ENCODE results near the gene KLC1.

Gene KLC1

DNA sequence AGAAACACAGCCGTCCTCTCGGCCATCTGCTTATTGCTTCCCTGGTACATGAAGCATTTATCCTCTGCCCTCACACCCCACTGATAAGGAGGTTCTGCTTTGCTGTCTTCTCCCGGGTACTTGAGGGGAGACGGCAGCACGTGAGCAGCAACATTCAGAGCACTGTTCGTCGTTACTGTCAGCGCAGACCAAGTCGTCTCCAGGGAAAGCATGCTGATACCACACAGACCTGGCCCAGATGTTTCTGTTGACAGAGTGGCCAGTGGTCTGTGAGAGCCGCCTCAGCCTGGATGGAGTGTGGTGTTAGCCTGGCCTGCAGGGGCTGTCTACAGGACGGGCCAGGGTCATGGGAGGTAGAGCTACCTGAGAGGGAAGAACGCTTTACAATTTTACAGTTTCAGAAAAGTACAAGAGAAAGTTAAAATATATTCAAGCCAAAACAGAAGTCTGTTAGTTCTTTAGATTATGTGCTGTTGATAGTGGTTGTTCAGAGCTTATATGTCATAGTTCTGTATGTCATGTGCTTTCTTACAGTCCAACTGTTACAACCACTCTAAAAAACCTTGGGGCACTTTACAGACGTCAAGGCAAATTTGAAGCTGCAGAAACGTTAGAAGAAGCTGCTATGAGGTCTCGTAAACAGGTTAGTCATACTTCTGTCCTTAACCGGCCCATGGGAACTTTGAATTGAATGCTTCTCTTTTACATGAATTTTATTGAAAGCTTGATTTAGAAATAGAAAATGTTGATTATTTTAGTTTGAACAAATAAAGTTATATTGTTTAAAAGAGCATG, 48.1 kb downstream of the KLC1 start:
- TF ChIP-seq, protein P1, sequence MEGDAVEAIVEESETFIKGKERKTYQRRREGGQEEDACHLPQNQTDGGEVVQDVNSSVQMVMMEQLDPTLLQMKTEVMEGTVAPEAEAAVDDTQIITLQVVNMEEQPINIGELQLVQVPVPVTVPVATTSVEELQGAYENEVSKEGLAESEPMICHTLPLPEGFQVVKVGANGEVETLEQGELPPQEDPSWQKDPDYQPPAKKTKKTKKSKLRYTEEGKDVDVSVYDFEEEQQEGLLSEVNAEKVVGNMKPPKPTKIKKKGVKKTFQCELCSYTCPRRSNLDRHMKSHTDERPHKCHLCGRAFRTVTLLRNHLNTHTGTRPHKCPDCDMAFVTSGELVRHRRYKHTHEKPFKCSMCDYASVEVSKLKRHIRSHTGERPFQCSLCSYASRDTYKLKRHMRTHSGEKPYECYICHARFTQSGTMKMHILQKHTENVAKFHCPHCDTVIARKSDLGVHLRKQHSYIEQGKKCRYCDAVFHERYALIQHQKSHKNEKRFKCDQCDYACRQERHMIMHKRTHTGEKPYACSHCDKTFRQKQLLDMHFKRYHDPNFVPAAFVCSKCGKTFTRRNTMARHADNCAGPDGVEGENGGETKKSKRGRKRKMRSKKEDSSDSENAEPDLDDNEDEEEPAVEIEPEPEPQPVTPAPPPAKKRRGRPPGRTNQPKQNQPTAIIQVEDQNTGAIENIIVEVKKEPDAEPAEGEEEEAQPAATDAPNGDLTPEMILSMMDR (IDR thresholded peaks at IDR 0.05; ENCODE audit: low read depth, low read length) = no peak
- H3K4me3 ChIP-seq (ENCODE audit: low read depth, low read length) = no peak overlapping the region
- no peak for DNase-seq (ENCODE audit: low read depth, low spot score)
- in situ Hi-C loops (cut with HindIII; ENCODE audit: low sequenced_read_pairs) = no loop called here

DNA sequence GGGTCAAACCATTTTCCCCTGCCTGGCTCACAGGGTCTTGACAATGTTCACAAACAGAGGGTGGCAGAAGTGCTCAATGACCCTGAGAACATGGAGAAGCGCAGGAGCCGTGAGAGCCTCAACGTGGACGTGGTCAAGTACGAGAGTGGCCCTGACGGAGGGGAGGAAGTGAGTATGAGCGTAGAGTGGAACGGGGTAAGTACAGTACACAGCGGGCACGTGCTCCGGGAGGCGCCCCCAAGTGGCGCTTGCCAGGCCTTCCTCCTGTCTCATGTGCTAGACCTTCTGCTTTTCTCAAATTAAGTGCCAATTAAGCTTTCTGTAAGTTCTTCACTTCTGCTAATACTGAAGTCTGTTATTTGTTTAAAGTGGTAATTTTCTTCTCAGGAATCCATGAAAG, 50.3 kb downstream of the KLC1 start:
- TF ChIP-seq, protein P1 (IDR thresholded peaks at IDR 0.05; ENCODE audit: low read depth, low read length) = peak; percentile 57
- in situ Hi-C loops (cut with HindIII; ENCODE audit: low sequenced_read_pairs) = no loop called here
- peak; percentile 16 for DNase-seq (ENCODE audit: low read depth, low spot score)
- no peak overlapping the region for H3K4me3 ChIP-seq (ENCODE audit: low read depth, low read length)

DNA sequence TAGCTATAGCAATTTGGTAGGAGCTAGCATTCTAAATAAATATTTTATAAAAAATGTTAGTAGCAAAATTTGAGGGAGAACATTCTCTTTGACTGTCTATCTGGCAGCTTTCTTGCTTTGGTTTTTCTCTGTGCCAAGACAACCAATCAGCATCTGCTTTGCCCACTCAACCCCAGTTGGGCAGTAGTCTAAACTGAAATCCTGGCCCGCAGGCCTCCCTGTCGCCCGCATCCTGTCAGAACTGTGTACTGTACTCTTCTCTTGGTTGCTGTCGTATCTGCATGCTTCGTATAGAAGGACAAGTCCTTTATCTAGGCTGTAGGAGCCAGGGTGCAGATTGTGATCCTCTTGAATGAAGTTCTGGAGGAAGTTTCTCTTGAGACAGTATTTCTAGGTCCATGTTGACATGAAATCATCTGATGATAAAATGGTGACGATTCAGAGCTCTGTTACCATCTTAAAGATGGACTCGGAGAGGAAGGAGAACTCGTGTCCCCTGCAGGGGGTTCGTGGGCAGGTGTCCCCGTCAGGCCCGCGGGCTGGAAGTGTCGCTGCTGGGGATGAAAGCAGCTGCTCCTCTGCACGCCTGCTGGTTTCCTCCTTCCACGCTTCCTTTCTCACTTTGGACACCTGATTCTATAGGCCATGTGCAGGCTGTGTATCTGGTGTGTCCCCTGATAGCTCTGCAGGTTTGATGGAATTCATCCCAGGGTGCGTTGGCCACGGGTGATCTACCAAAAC, 51.6 kb downstream of the KLC1 start:
- DNase-seq (ENCODE audit: low read depth, low spot score) = no peak
- in situ Hi-C loops (cut with HindIII; ENCODE audit: low sequenced_read_pairs) = no loop called here
- no peak overlapping the region for H3K4me3 ChIP-seq (ENCODE audit: low read depth, low read length)
- TF ChIP-seq, protein P1 (IDR thresholded peaks at IDR 0.05; ENCODE audit: low read depth, low read length) = no peak

DNA sequence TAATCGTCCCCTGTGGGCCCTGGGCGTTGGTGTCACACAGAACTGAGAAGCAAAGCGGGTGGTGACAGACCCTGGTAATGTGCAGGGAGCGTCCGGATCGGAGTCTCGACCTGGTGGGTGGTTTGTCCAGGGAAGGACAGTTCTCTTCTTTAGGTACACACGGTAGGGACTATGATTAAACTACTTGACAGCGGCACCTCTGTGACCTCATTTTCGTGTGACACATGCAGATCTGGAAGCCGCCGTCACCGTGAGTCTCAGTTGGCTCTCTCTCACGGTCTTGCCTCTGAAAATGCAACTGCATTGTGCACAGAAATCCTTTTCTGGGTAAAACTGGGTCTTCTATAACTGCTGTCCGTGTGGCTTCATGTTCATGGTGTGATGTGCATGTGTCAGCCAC, 54.1 kb downstream of the KLC1 start:
- H3K4me3 ChIP-seq (ENCODE audit: low read depth, low read length) = no peak overlapping the region
- TF ChIP-seq, protein P1 (IDR thresholded peaks at IDR 0.05; ENCODE audit: low read depth, low read length) = no peak
- in situ Hi-C loops (cut with HindIII; ENCODE audit: low sequenced_read_pairs) = no loop called here
- no peak for DNase-seq (ENCODE audit: low read depth, low spot score)

DNA sequence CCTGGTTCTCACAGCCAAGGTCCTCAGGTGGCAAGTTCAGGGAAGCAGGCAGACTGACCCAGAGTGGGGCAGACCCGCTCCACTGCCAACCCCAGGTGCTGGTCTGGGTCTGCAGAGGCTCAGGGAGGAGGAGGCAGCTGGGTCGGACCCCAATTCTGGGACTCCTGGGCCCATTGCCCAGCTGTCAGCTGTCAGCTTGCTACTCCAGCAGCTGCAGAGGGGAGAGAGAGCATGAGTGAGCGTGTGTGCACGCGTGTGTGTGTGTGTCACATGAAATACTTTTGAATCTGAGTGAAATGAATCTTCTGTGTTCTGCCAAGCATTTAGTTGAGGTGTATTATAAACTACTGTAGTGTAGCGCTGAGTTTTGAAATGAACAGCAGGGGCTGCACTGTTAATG, 55.5 kb downstream of the KLC1 start:
- in situ Hi-C loops (cut with HindIII; ENCODE audit: low sequenced_read_pairs) = no loop called here
- DNase-seq (ENCODE audit: low read depth, low spot score) = no peak
- TF ChIP-seq, protein P1 (IDR thresholded peaks at IDR 0.05; ENCODE audit: low read depth, low read length) = no peak
- no peak overlapping the region for H3K4me3 ChIP-seq (ENCODE audit: low read depth, low read length)

DNA sequence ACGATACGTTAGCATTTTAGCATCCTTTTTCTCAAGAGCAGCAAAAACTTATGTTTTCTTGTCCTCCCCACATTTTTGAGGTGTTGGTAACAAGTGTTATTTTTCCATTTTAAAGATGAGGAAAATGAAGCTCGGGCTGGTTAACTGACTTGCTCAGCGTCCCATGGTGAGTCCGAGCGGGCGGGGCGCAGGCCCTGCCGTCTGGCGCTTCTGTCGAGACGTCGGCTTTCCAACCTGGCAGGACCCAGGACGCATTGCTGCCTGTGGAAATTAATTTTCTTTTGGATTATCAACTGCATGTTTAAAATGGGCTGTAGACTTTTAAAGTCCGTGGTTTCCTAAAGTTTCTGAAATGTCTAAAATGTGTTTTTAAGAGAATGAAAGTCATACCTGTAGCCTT, 55.9 kb downstream of the KLC1 start:
- DNase-seq (ENCODE audit: low read depth, low spot score) = no peak
- no peak overlapping the region for H3K4me3 ChIP-seq (ENCODE audit: low read depth, low read length)
- in situ Hi-C loops (cut with HindIII; ENCODE audit: low sequenced_read_pairs) = no loop called here
- TF ChIP-seq, protein P1 (IDR thresholded peaks at IDR 0.05; ENCODE audit: low read depth, low read length) = no peak

Data from astrocyte of the spinal cord (primary cell).